DMS114 treated with DMSO at 0.1 percent for 48 hours (cell line): ENCODE measurements around the gene ANAPC13.
A peak's percentile ranks its signal among the peaks of the same experiment; 100 is the strongest.

Source experiments
- DNase-seq: peaks from one replicate; lab custom pipeline; 2025; ENCODE audit not compliant: unreplicated experiment; lab: John Stamatoyannopoulos, UW

ANAPC13 gene, protein sequence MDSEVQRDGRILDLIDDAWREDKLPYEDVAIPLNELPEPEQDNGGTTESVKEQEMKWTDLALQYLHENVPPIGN

DNA sequence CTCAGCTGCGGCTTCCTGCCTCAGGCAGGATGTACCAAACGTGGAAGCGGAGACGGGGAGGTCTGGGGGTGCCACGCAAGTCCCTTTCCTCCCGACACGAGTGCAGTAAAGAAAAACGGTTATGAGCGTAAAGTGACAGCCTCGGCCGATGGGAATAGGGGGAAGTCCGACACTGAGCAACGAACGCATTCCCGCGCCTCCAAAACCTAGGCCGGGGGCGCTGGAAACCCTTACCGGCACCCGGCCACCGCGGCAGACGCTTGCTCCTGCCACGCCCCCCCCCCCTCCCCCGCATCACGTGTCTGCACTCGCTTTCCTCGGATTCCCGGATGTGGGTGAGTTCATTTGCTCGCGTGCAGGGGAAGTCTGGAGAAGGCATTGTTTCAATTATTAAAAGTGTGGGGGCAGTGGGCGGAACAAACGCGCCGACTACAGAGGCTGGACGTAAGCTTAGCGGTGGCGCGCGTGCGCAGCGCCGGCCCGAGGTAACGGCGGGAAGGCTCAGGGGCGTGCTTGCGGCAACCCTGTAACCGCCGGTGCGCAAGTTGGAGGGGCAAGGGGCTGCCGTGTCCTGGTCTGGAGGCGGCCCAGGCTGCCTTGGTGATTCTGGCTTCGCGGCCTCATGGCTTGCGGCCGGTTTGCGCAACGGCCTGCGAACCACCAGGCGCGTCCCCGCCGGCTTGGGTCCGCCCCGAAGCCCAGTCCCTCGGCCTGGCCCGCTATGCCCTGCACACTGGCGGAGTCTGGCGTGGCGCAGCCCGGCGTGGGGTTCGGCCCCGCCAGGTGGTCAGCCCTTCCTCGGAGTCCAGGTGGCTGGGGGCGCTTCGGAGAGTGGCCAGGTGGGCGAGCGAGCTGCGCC, at the start of gene ANAPC13, which contains the start of gene CEP63:
Gene ANAPC13 (minus strand): TSS at position 268 of the 859 bp plus-strand sequence. CDS start 3,081 bp downstream, outside the sequence.
Gene CEP63 (plus strand): TSS at position 340 of the 859 bp plus-strand sequence. CDS start 9,264 bp downstream, outside the sequence.
- peak; percentile 92 for DNase-seq

DNA sequence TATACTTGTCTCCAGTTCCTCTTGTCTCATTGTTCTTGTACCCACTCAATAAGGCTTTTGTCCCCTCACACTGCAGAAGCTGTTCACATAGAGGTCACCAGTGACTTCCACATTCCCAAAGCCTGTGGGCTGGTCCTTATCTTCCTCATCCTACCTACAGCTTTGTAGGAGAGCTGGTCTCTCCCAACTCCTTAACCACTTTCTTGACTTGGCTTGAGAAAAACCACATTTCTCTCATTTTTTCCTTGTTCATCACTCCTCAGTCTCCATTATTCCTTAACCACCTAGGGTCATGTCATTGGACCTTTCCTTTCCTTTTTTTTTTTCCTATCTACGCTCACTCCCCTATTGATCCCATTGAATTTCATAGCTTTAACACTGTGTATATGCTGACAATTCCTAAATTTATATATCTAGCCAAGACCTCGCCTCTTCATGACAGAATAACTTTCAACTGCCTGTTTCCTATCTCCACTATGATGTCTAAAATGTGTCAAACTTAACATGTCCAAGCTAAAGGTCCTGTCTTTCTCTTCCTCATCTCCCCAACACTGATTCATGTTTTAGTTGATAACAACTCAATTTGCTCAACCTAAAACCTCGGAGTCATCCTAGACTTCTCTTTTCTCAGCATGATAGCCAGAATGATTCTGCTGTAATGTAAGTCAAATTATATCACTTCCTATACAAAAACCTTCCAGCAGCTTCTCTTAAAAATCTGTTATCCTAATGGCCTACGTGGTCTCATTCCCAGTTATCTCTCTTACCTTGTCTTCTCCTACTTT, 49.6 kb upstream of the ANAPC13 start:
- DNase-seq: no peak

DNA sequence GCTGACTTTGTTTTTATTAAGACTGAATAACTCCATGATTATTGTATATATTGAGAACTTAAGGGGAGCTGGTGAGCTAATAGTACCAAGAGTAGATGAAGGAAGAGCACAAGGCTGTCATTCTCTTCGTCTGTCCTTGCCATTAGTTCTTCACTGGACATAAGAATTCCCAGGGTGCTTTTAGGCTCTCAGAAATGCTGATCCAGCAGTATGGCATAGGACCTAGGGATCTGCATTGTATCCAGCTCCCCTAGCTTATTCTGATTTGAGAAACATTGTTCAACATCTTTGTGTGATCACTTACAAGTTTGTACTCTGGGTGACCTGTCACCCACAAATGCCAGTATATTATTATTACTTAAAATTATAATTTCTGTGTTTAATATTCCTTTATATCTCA, 47.7 kb upstream of the ANAPC13 start:
- DNase-seq: no peak

DNA sequence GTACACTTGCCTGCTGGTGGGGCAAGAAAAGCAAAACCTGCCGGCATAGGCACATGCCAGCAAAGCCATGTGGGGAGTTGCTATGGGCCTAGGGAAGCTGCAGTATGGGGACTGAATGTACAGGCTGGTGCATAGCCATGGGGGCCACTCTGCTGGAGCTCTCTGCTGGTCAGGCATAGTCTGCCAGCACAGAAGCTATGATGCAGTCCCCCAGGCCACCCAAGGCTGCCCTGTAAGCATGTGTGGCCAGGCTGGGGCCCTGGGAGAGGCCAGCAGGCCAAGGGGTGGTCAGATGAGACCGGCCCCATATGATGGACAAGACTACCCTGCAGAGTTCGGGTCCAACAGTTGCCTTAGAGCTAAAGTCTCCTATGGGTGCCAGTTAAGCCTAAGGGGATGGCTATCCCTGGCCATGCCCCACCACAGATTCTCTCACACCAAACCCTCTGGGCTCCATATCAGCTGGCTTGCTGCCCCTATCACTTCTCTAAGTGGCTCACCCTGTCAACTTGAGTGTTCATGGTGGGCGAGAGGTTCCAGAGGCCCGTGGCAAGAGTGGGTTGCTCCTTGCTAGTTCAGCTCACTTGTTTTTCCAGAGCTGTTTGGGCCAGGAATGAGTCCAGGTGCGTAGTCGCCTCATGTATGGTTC, 41.9 kb upstream of the ANAPC13 start:
- DNase-seq: no peak

DNA sequence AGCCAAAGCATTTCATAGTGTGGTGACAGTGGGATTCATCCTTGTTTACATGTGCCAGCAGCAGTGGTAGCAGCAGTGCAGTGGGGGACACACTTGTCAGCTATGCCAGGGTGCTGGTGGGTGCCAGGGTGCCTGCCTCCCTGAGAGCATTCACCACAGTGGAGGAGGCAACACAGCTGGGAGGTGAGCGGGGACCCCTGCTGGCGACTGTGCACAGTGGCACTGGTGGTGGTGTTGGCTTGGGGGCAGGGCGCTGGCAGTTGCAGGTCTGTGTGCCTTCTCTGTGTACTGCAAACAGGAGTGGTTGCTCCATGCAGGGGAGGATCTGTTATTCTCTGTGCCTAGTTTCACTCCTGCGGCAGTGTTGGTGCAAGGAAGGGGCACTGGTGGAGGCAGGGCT, 41.3 kb upstream of the ANAPC13 start:
- no peak for DNase-seq

DNA sequence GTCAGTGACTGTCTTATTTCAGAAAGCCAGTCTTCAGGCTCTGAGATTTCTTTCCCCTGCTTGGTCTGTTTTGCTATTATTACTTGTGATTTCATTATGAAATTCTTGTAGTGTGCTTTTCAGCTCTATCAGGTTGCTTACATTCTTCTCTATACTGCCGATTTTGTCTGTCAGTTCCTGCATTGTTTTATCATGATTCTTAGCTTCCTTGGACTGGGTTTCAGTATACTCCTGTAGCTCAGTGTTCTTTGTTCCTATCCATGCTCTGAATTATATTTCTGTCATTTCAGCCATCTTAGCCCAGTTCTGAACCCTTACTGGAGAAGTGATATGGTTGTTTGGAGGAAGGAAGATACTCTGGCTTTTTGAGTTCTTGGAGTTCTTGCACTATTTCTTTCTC, 40.5 kb upstream of the ANAPC13 start:
- no peak for DNase-seq

DNA sequence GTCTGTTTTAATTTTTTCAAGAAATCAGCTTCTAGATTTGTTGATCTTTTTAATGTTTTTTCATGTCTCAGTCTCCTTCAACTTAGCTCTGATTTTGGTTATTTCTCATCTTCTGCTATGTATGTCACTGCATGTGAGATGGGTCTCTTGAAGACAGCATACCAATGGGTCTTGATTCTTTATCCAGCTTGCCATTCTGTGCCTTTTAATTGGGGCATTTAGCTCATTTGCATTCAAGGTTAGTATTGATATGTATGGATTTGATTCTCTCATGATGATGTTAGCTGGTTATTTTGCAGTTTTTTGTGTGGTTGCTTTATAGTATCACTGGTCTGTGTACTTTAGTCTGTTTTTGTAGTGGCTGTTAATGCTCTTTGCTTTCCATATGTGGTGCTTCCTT, 39.5 kb upstream of the ANAPC13 start:
- DNase-seq: no peak

DNA sequence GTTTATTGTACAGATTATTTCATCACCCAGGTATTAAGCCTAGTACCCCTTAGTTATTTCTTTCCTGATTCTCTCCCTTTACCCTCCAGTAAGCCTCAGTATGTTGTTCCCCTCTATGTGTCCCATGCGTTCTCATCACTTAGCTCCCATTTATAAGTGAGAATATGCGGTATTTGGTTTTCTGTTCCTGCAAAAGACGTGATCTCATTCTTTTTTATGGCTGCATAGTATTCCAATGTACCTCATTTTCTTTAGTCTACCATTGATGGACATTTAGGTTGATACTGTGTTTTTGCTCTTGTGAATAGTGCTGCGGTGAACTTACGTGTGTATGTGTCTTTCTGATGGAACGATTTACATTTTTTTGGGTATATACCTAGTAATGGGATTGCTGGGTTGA, 36.8 kb upstream of the ANAPC13 start:
- DNase-seq: no peak

DNA sequence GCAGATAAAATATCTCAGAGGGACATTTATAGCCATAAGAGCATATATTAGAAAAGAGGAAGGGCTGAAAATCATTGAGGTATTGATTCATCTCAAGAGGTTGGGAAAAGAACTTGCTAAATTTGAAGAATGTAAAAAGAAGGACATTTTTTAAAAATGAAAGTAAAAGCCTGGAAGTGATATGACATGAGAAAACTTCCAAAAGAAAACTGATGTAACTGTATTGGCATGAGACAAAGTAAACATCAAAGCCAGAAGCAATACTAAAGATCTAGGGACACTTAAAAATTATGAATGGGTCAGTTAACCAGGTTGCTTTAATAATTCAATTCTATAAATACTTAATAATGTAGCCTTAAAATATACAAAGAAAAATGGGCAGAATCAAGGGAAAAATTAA, 32.0 kb upstream of the ANAPC13 start:
- DNase-seq: no peak

DNA sequence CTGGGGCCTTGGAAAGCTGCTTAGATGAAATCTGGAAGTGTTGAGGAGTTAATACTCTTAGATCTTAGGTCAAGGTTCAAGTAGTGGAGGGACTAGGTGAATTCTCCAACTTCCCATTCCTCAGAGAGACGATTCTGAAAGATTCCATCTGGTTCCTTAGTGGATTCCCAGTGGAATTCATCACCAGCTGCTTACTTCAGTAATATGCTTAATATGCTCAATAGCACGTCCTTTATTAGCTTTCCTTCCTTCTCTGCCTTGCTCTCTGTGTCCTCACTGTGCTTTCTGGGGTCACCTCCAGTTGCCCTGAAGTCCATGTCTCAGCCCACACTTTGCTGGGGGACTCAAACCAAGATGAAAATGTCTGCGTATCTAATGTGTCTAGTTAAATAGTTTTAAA, 31.1 kb upstream of the ANAPC13 start:
- DNase-seq: no peak

DNA sequence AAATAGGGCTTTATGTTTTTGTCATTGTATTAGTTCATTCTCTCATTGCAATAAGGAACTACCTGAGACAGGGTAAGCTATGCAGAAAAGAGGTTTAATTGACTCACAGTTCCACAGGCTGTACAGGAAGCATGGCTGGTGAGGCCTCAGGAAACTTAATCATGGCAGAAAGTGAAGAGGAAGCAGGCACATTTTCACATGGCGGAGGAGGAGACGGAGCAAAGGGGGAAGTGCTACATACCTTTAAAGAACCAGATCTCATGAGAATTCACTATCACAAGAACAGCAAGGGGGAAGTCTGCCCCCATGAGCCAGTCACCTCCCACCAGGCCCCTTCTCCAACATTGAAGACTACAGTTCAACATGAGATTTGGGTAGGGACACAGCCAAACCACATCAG, 25.7 kb upstream of the ANAPC13 start:
- no peak for DNase-seq

DNA sequence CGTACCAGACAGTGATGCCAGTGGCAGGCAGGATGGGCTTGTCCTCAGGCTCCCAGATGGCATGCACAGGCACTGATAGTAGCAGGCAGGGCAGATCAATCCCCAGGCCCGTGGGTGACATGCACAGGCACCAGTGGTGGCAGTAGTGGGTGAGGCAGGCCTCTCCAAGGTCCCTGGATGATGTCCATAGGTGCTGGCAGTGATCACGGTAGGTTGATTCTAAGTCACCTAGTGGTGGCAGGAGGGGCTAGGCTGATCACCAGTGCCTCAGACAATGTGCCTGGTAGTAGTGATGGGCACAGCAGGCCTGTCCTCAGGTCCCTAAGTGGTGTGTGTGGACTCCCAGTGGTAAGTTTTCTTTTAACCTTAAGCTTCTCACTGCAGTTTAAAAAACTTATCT, 19.7 kb upstream of the ANAPC13 start:
- DNase-seq: no peak

DNA sequence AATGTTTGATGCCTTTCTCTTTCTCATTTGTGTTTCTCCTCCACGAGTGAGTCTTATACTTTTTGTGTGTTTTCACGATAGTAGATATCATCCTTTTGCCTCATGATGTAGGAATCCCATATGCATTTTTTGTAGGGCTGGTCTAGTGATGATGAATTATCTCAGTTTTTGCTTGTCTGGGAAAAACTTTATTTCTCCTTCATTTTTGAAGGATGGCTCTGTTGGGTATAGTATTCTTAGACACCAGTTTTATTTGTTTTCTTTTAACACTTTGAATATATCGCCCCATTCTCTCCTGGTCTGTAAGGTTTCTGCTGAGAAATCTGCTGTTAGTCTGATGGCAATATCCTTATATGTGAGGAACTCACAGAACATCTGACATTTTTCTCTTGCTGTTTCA, 18.3 kb upstream of the ANAPC13 start:
- DNase-seq: no peak

DNA sequence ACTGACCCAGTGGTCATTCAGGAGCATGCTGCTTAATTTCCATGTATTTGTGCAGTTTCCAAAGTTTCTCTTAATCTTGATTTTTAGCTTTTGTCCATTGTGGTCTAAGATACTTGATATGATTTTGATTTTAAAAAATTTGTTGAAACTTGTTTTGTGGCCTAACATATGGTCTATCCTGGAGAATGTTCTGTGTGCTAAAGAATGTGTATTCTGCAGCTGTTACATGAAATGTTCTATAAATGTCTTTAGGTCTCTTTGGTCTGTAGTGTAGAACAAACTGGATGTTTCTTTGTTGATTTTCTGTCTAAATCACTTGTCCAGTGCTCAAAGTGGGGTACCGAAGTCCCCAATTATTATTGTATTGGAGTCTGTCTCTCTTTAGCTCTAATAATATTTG, 17.5 kb upstream of the ANAPC13 start:
- DNase-seq: no peak

DNA sequence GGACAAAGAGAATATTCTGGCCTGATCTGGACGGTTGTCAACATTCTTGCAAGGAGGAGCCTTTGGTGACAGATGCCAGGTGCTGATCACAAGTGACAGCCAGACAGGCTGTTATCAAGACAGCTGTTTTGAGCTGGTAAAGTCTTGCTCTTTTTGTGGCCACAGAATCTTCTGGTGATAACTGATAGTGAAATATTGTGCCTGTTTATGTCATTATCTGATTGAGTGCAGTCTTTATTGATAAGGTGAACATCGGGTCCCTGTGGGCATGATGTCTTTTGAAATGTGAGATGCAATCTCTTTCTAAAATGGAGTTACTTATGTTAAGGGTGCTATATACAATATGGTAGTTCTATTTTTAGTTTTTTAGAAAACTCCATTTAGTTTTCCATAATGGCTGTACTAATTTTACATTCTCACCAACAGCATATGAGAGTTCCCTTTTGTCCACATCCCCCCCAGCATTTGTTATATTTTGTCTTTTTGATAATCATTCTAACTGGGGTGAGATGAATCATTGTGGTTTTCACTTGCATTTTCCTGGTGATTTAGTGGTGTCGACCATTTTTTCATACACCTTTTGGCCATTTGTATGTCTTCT, 10.8 kb upstream of the ANAPC13 start:
- DNase-seq: no peak

DNA sequence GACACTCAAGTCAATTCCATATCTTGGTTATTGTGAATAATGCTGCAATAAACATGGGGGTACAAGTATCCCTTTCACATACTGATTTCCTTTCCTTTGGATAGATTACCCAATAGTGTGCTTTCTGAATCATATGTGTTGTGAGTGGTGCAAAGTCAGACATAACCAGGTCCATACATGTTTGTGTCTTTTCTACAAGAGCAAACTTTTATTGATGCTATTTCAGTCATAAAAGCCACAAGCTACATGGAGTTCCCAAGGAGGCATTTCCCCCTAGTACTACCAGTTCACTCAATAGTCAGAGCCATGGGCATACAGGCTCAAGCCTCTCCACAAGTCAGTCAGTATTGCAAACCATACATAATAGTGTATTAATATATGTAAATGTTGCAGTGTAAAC, 10.2 kb upstream of the ANAPC13 start:
- no peak for DNase-seq

DNA sequence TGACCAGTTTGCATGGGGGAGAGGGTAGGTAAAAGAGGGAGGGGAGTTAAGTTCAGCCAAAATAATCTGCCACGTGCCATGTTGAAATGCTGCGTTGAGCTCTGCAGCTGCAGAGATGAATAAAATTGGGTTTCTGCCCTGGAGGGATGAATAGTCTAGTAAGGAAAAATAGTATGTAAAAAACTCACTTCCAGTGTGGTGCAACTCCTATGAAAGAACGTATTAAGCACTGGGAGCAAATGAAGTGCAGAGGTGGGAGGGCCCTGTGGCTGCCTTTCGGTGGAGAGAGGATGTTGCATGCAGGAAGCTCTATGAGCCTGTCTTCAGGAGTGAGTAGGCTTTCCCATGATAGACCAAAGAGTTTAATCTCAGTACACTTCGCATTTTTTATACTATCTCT, 8.7 kb upstream of the ANAPC13 start:
- no peak for DNase-seq

DNA sequence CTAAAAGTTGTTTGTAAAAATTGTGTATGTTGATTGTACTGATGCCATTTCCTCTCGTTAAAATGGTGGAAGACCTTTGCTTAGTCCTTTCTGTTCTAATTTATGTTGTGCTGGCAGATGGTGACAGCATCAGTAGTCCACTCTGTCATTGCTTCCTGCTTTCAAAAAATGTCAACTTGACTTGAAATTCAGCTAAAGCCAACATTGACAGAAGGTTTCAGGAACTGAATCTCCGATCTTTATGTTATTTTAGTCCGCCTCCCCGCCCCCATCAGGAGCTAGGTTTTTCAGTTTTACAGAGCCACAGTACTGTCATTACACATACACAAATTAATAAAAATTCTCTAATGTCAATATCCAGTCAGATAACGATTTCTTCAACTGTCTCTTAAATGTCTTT, 1.6 kb upstream of the ANAPC13 start:
- DNase-seq: no peak

DNA sequence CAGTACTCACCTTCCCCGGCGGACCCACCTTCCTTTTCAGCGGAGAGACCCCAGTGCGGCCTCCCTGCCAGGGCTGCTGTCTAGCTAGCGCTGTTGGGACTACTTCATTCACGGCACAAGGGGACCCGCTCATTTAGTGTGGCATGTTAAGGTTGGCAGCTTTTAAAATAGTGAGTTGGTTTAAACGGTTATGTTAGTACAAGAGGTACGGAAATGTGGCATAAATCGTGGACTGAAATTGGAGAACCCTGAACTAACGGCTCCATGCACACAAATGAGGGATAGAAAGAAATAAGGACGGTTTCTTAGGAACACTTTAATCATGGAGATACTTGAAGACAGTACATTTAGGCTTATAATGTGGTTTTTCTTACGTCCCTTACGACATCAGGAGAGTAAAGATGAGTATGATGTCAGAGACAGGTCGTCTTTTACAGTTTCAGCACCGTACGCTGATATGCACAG, 824 bp upstream of the ANAPC13 start:
- peak; percentile 19 for DNase-seq

DNA sequence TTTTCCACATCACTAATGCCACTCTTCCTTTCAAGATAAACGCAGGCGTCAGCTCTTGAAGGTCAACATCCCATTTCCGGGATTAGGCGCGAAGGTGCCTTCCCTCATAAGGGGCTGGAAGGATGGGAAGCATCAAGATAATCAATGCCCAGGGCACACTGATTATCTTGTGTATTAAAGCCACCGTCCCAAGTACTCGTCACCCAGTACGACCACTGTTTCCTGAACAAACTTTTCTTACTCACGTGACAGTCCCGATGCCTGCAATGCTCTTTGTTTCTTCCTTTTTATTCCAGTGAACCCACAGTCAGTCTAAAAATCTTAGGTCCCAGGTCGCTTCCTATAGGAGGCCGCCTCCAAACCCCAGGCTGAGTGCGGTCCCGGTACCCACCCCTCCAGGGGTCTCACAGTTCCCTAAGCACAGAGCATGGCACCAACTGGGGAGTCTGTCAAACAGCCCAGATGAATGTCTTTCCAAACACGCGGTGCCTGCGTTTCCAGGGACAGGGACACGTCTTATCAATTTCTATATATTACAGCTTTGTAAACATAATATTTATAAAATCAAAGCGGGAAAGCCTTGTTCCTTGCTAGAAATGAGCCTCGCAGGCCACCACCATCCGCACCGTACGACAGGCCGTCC, 589 bp downstream of the ANAPC13 start:
- DNase-seq: no peak
